Ishikawa (cell line): Measurements from ENCODE around the gene FRMD7.

ENCODE experiments used
- CEBPB ChIP-seq: IDR thresholded peaks from 2 replicates; pipeline ENCODE4 v1.6.1; 2012
- CREB1 ChIP-seq: IDR thresholded peaks from 2 replicates; pipeline ENCODE4 v1.6.1; 2012; ENCODE audit warnings: low read depth
- EGR1 ChIP-seq: IDR thresholded peaks from 2 replicates; pipeline ENCODE4 v1.6.1; 2012
- EP300 ChIP-seq: IDR thresholded peaks from 2 replicates; pipeline ENCODE4 v1.6.1; 2012; ENCODE audit warnings: borderline replicate concordance
- FOXM1 ChIP-seq: IDR thresholded peaks from 2 replicates; pipeline ENCODE4 v1.6.1; 2012; ENCODE audit warnings: low read depth, borderline replicate concordance
- MAX ChIP-seq: IDR thresholded peaks from 2 replicates; pipeline ENCODE4 v1.6.1; 2012
- NFIC ChIP-seq: IDR thresholded peaks from 2 replicates; pipeline ENCODE4 v1.6.1; 2012
- RAD21 ChIP-seq: IDR thresholded peaks from 2 replicates; pipeline ENCODE4 v1.6.1; 2012; ENCODE audit warnings: low read depth
- REST ChIP-seq: IDR thresholded peaks from 2 replicates; pipeline ENCODE4 v1.6.1; 2012; ENCODE audit warnings: low read depth, mild to moderate bottlenecking
- TAF1 ChIP-seq: IDR thresholded peaks from 2 replicates; pipeline ENCODE4 v1.6.1; 2012; ENCODE audit warnings: low read depth, mild to moderate bottlenecking
- TCF12 ChIP-seq: IDR thresholded peaks from 2 replicates; pipeline ENCODE4 v1.6.1; 2012; ENCODE audit warnings: low read depth
- TEAD4 ChIP-seq: IDR thresholded peaks from 2 replicates; pipeline ENCODE4 v1.6.1; 2012
- USF1 ChIP-seq: IDR thresholded peaks from 2 replicates; pipeline ENCODE4 v1.6.1; 2012
- YY1 ChIP-seq: IDR thresholded peaks from 2 replicates; pipeline ENCODE4 v1.6.1; 2012; ENCODE audit warnings: low read depth
- ZBTB7A ChIP-seq: IDR thresholded peaks from 2 replicates; pipeline ENCODE4 v1.6.1; 2012; ENCODE audit warnings: low read depth

The FRMD7 gene

GRCh38 chrX:132063862-132064261 is 64.0 kb downstream of the FRMD7 start:
- TF ChIP-seq EGR1 (no peak), ZBTB7A (no peak), USF1 (no peak), TCF12 (no peak), CEBPB (no peak), NFIC (no peak), MAX (no peak)

GRCh38 chrX:132063334-132063733 is 64.5 kb downstream of the FRMD7 start:
- TF ChIP-seq ZBTB7A (no peak), CEBPB (no peak)

GRCh38 chrX:132059973-132060540 is 67.8 kb downstream of the FRMD7 start:
- TF ChIP-seq TCF12, result no peak
- no peak for TF ChIP-seq TEAD4
- TF ChIP-seq NFIC, result no peak
- no peak for TF ChIP-seq ZBTB7A
- no peak for TF ChIP-seq MAX
- TF ChIP-seq YY1, result no peak
- TF ChIP-seq USF1, result no peak
- no peak for TF ChIP-seq FOXM1
- no peak for TF ChIP-seq REST
- TF ChIP-seq CEBPB, result no peak
- no peak for TF ChIP-seq EGR1
- no peak for TF ChIP-seq CREB1
- no peak for TF ChIP-seq EP300
- no peak for TF ChIP-seq RAD21
- no peak for TF ChIP-seq TAF1

- TF ChIP-seq NFIC (no peak), REST (no peak), EGR1 (no peak), YY1 (no peak), TCF12 (no peak), TAF1 (no peak), MAX (no peak)
Observed at GRCh38 chrX:132058975-132059374, 68.8 kb downstream of the FRMD7 start.

GRCh38 chrX:132058050-132058449 is 69.8 kb downstream of the FRMD7 start:
- no peak for TF ChIP-seq TCF12
- no peak for TF ChIP-seq EGR1
- TF ChIP-seq RAD21, result no peak
- no peak for TF ChIP-seq CREB1
- TF ChIP-seq TAF1, result no peak
- no peak for TF ChIP-seq REST
- no peak for TF ChIP-seq CEBPB
